NT2/D1 (cell line): ENCODE data around the gene BUD23.

ENCODE experiments used
- YY1 ChIP-seq: IDR thresholded peaks from 2 replicates; pipeline ENCODE4 v1.6.1; 2011; ENCODE audit not compliant: insufficient read length, insufficient read depth
- ZNF274 ChIP-seq: IDR thresholded peaks from 2 replicates; pipeline ENCODE4 v1.6.1; 2011; ENCODE audit warnings: mild to moderate bottlenecking, low read depth, low read length

- no peak for TF ChIP-seq ZNF274
- no peak for TF ChIP-seq YY1
Observed at GRCh38 chr7:73701357-73701995, 18.1 kb downstream of the BUD23 start.
